Neural crest cell (in vitro differentiated cells): ENCODE results near the gene GLTP. TPM values are rescaled to one million over a fixed set of nuclear protein-coding genes. Genes with fewer than 3 reads are reported as not detected.

Experiments used
- DNase-seq: peaks from one replicate; pipeline ENCODE4 v3.0.0; 2021; ENCODE audit warnings: low read depth, mixed read lengths, low spot score
- H3K27ac Mint-ChIP-seq: one replicate; pipeline ENCODE4 v1.8.0; 2021; ENCODE audit warnings: mild to moderate bottlenecking, mixed read lengths; ENCODE audit not compliant: unreplicated experiment
- H3K27me3 Mint-ChIP-seq: 2 replicates; pipeline ENCODE4 v1.8.0; 2021; ENCODE audit warnings: low read depth, mild to moderate bottlenecking, mixed read lengths
- H3K36me3 Mint-ChIP-seq: 2 replicates; pipeline ENCODE4 v1.8.0; 2021; ENCODE audit warnings: low read depth, mild to moderate bottlenecking, mixed read lengths
- H3K4me1 Mint-ChIP-seq: 2 replicates; pipeline ENCODE4 v1.8.0; 2021; ENCODE audit warnings: mixed read lengths
- H3K4me3 Mint-ChIP-seq: one replicate; pipeline ENCODE4 v1.8.0; 2021; ENCODE audit warnings: mild to moderate bottlenecking, mixed read lengths
- H3K9me3 Mint-ChIP-seq: 2 replicates; pipeline ENCODE4 v1.8.0; 2021; ENCODE audit warnings: mixed read lengths
- total RNA-seq: library from RNA; stranded (reverse); gene quantifications from 2 replicates; pipeline ENCODE4 v1.2.1, GENCODE V29; 2021
- TF ChIP-seq, protein P1 (sequence below): fragments of 200-600 bp; sonication (generic); conservative IDR thresholded peaks from 2 replicates; pipeline ENCODE4 v1.5.0; 2021; ENCODE audit warnings: antibody characterized with exemption, mild to moderate bottlenecking

The GLTP gene
- total RNA-seq, 1 donor from 2014 or later, result 34.0 TPM

DNA sequence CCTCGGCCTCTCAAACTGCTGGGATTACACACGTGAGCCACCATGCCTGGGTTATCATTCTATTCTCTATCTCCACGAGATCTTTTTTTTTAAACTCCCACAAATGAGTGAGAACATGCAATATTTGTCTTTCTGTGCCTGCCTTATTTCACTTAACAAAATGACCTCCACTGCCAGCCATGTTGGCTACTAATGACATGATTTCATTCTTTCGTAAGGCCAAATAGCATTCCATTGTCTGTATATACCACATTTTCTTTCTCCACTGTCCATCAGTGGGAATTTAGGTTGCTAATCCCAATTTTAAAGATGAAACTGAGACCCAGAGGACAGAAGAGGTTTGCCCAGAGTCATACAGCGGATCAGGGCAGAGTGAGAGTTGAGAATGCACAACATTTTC, 36.2 kb downstream of the GLTP start:
- no peaks in the 10 kb centered on the region for H3K9me3 Mint-ChIP-seq
- no peak overlapping the region for H3K4me3 Mint-ChIP-seq
- H3K27me3 Mint-ChIP-seq, result no peaks in the 10 kb centered on the region
- H3K27ac Mint-ChIP-seq, result no peak overlapping the region
- H3K36me3 Mint-ChIP-seq, result no peaks in the 10 kb centered on the region
- no peak for DNase-seq
- H3K4me1 Mint-ChIP-seq, result peaks cover 14% of the 10 kb centered on the region
- TF ChIP-seq, protein P1, sequence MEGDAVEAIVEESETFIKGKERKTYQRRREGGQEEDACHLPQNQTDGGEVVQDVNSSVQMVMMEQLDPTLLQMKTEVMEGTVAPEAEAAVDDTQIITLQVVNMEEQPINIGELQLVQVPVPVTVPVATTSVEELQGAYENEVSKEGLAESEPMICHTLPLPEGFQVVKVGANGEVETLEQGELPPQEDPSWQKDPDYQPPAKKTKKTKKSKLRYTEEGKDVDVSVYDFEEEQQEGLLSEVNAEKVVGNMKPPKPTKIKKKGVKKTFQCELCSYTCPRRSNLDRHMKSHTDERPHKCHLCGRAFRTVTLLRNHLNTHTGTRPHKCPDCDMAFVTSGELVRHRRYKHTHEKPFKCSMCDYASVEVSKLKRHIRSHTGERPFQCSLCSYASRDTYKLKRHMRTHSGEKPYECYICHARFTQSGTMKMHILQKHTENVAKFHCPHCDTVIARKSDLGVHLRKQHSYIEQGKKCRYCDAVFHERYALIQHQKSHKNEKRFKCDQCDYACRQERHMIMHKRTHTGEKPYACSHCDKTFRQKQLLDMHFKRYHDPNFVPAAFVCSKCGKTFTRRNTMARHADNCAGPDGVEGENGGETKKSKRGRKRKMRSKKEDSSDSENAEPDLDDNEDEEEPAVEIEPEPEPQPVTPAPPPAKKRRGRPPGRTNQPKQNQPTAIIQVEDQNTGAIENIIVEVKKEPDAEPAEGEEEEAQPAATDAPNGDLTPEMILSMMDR, result no peak

DNA sequence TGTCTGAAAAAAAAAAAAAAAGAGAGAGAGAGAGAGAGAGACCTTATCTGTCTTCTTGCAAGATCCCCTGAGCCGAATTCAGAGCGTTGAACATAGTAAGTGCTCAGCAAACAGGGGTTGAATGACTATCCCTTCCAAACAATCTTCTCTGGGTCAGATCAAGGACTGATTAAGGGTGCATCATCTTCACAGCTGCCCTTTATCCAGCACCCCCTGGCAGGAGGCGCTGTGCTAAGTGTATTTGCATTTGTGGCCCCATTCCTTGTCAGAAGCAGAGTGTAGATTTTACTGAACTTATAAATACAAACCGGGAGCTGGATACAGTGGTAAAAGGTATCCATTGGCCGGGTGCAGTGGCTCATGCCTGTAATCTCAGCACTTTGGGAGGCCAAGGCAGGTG, 38.3 kb downstream of the GLTP start:
- H3K9me3 Mint-ChIP-seq, result no peaks in the 10 kb centered on the region
- DNase-seq, result no peak
- no peaks in the 10 kb centered on the region for H3K27me3 Mint-ChIP-seq
- H3K27ac Mint-ChIP-seq, result no peak overlapping the region
- H3K4me1 Mint-ChIP-seq, result peaks cover 19% of the 10 kb centered on the region
- no peak overlapping the region for H3K4me3 Mint-ChIP-seq
- TF ChIP-seq, protein P1, result no peak
- no peaks in the 10 kb centered on the region for H3K36me3 Mint-ChIP-seq

DNA sequence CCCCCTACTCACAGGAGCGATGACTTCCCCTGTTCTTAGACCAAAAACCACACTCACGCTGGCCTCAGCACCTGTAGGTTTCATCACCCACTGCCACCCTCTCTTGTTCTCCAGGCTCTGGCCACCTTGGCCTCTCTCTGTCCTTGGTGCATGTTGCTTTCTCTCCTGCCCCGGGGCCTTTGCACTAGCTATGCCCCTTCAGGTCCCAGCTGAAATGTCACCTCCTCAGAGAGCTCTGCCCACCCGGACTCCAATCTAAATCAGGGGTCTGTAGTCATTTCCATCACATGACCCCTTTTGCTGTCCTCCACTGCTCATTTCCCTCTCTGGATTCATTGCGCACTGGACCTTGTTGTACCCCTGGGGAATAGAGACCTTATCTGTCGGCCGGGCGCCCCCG, 39.0 kb downstream of the GLTP start:
- H3K36me3 Mint-ChIP-seq, result no peaks in the 10 kb centered on the region
- no peaks in the 10 kb centered on the region for H3K27me3 Mint-ChIP-seq
- no peak for DNase-seq
- no peak overlapping the region for H3K4me3 Mint-ChIP-seq
- H3K4me1 Mint-ChIP-seq, result peaks cover 19% of the 10 kb centered on the region
- H3K27ac Mint-ChIP-seq, result no peak overlapping the region
- TF ChIP-seq, protein P1, result no peak
- no peaks in the 10 kb centered on the region for H3K9me3 Mint-ChIP-seq

DNA sequence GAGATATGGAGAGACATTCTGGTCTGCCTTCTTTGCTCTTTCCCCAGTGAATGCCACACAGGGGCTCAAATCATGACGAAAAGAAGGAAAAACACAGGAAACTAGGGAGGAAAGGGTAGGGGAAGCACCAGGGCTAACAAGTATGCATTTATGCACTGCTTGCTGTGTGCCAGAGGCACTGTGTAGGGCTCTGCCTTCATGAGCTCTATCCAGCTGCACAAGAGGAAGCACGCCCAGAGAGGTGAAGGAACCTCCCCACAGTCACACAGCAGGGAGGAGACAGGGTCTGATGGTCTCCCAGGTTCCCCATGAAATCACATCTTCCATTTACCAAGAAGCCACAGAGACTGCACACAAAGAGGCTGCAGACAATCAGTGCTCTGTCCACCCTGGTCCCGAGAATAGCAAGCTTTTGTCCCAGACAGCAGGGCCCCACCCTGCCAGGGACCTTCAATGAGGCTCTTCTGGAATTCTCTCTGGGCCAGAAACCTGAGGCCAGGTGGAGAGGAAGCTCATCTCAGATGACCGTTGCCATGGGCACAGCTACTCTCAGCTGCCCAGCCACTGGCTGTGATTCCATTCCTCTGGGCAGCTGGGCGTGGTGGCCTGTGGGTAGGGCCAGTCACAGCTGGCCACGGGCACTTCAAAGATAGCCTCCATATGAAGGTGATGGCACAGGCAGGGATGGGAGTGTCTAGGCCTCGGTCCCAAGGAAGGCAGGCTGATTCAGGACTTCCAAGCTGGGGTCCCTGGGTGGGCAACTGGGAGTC, 39.9 kb downstream of the GLTP start:
- Mint-ChIP-seq H3K27me3 (no peaks in the 10 kb centered on the region), H3K27ac (no peak overlapping the region), H3K36me3 (no peaks in the 10 kb centered on the region), H3K4me1 (peaks cover 19% of the 10 kb centered on the region), H3K4me3 (no peak overlapping the region), H3K9me3 (no peaks in the 10 kb centered on the region)
- TF ChIP-seq, protein P1, result no peak
- DNase-seq, result no peak

DNA sequence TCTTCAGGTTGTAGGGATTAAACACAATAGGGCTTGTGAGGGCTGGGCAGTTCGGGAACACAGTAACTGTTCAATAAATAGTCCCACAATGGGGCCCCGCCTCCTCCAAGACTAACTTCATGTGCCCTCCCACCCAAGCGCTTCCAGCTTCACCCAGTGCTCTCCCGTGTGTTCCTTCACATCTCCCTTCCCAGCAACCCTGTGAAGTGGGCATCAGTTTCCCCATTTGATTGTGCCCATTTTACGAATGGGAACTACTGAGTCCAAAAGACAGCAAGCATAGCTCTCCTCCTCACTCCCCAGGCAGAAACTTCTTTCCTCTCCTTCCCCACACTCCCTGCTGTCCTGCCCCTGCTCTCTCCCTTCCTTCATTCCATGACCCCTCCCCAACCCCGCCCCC, 40.9 kb downstream of the GLTP start:
- no peak overlapping the region for H3K27ac Mint-ChIP-seq
- TF ChIP-seq, protein P1, result no peak
- H3K36me3 Mint-ChIP-seq, result no peaks in the 10 kb centered on the region
- H3K4me1 Mint-ChIP-seq, result peaks cover 19% of the 10 kb centered on the region
- peaks cover 4% of the 10 kb centered on the region for H3K27me3 Mint-ChIP-seq
- no peak overlapping the region for H3K4me3 Mint-ChIP-seq
- H3K9me3 Mint-ChIP-seq, result no peaks in the 10 kb centered on the region
- no peak for DNase-seq
